GM19238 (cell line): ENCODE measurements around the gene ZNF134.

Experiments used
- DNase-seq: peaks from one replicate; pipeline ENCODE4 v3.0.0; 2011; ENCODE audit warnings: low spot score; ENCODE audit not compliant: insufficient read length

The ZNF134 gene

GRCh38 chr19:57637379-57637778, 23.3 kb downstream of the ZNF134 start:
- no peak for DNase-seq

DNA sequence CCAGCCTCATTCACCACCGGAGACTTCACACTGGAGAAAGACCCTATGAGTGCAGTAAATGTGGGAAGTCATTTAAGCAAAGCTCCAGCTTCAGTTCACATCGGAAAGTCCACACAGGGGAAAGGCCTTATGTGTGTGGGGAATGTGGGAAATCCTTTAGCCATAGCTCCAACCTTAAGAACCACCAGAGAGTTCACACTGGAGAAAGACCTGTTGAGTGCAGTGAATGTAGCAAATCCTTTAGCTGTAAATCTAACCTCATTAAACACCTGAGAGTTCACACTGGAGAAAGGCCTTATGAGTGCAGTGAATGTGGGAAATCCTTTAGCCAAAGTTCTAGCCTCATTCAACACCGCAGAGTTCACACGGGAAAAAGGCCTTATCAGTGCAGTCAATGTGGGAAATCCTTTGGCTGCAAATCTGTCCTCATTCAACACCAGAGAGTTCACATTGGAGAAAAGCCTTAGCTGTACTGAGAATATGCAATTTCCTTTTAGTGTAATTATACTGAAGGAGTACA, 27.7 kb downstream of the ZNF134 start:
- DNase-seq = no peak

- no peak for DNase-seq
Measured at GRCh38 chr19:57642396-57643046, 28.5 kb downstream of the ZNF134 start.

DNA sequence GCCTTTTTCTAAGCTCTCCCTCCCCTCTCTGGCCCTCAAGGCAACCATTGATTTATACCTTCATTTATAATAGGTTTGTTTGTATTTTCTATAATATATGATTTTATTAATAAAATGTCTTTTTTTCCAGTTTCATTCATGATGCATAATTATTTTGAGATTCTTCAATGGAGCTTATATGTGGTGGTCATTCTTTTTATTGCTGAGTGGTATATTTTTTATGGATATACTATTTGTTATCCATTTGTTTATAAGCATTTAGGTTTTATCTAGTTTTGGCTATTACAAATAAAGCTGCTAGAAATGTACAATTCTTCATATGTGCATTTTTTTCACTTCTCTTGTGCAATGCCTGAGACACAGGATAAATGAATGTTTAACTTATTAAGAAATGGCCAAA, 29.7 kb downstream of the ZNF134 start:
- DNase-seq = no peak

DNA sequence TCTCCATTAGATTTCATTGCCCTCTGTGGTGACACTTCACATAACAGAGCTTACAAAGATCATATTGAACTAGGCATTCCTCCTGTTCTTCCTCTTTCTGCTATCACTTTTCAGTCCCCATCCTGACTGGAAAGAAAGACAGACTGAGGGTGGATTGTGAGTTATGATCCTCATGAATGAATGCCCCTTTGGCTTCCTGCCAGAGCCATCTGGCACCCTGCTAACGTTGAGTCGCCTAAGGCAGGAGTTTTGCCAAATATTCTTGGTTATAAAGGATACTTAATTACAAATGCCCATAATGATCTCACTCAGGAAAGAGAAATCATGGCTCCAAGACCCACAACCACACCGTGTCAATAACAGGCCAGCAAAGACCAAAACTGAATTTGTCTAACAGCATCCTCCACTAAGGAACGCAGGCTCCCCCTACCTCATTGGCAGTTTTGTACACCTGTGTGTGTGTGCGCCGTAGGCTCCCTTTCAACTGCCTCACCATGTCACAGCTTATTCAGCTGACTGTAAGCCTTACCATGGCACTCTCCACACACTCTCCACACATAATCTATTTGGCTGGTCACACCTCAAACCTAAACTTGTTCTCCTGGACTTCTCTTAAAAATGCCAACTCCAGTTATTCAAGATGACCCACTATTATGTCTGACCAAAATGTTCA, 34.4 kb downstream of the ZNF134 start:
- DNase-seq = no peak

DNA sequence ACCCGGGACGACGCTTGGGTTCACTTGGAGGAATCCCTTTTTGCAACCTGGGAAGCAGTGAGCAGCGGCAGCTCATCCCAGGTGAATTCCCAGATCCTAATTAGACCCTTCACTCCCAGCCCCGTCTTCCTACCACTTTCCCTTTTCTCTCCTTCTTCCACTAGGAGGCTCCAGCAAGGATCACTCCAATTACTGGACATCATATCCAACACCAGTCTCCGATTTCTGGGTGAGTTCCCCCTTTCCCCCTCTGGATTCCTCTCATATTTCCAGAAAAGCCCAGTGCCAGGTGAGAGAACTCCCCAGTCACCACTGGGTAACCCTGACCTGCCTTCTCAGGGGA, 37.6 kb downstream of the ZNF134 start:
- no peak for DNase-seq

- DNase-seq = no peak
Measured at GRCh38 chr19:57653689-57654088, 39.6 kb downstream of the ZNF134 start.

DNA sequence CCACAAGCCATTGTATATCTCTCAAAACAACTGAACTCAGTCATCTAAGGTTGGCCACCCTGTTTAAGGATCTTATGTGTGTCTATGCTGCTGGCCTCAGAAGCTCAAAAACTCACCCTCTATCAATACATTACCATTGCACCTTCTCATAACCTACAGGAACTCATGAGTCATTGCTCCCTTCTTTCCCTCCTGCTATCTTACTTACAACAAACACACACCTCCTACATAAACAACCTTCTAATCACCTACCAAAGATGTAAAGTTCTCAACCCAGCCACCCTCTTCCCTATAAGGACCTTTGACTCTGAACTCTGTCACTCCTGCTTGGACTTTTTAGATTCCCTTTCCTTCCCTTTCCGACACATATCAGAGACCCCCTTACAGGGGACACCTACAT, 41.4 kb downstream of the ZNF134 start:
- no peak for DNase-seq

- no peak for DNase-seq
Measured at GRCh38 chr19:57656346-57656745, 42.3 kb downstream of the ZNF134 start.

DNA sequence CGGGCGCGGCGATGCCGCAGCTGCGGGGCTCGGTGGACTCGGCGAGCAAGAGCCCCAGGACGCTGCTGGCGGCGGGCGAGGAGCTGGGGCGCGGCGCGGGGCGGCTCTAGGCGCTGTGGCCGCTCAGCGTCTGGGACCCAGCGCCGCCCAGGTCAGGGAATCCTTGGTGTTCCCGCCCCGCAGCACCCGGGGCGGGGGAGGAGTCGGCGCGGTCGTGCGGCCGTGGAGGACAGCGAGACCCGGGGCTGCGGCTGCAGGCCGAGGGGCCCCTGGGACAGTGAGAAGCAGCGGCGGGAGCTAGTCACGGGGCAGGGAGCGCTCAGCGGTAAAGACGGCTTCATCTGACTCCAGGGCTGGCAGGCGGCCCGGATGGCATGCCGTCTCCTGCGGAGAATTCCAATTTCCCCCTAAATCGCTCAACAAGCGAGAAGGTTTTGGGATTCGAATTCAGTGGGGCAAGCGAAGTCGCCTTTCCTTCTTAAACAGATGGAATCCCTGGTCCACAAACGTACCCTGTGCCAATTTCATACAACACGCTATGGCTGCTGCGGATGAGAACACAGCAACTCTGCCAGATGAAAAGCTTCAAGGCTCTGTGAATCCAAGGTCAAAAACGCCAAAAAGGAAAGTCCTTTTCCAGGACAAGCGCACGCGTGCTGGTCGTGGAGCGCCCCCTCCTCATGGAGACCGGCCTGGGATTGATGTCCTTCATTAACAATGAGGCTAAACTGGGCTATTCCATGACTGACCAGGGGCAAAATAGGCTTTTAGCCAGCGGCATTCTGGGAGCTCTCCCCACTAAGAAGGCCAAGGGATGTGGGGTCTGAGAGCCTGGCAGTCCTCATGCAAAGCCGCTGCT, 50.5 kb downstream of the ZNF134 start:
- DNase-seq = peak; percentile 7

DNA sequence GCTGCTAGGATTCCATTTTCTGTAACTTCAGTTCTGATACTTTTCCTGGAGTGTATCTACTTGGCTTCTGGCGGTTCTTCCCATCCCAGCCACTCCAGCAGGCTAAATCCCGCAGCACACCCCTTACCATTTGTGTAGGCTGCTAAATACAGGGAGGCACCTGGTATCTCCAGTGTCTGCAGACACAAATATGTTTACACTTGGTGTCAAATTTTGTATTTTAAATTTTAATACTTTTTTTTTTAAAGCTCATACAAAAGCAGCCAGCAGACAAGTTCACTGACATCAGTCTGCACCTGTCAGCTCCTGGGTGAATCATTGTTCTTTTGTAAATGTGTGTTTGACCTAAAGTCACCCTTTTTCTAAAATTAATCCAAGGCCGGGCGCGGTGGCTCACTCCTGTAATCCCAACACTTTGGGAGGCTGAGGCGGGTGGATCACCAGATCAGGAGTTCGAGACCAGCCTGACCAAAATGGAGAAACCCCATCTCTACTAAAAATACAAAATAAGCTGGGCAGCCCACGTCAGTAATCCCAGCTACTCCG, 51.3 kb downstream of the ZNF134 start:
- no peak for DNase-seq

- DNase-seq = no peak
Measured at GRCh38 chr19:57667228-57667627, 53.2 kb downstream of the ZNF134 start.

DNA sequence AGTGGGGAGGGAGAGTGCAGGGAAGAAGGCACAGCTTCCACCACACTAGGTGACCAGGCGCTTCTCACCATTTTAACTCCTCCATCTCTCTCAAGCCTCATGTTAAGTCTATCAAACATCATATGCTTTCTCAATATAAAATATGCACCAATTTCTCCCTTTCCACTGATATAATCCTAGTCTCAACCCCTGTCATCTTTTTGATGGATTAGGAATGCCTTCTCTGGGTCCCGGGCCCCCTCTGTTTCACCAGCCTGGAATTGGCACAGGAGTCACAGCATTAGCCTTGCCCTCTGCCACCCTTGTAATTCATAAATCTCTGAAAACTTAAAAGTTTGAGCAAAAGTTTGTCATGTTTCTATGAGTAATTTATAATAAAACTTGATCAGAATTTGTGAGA, 54.6 kb downstream of the ZNF134 start, which contains the start of gene ZSCAN4:
ZSCAN4 (plus strand) TSS at position 301 of the 400 bp plus-strand sequence. CDS start 7,211 bp downstream, outside the sequence.
- no peak for DNase-seq

DNA sequence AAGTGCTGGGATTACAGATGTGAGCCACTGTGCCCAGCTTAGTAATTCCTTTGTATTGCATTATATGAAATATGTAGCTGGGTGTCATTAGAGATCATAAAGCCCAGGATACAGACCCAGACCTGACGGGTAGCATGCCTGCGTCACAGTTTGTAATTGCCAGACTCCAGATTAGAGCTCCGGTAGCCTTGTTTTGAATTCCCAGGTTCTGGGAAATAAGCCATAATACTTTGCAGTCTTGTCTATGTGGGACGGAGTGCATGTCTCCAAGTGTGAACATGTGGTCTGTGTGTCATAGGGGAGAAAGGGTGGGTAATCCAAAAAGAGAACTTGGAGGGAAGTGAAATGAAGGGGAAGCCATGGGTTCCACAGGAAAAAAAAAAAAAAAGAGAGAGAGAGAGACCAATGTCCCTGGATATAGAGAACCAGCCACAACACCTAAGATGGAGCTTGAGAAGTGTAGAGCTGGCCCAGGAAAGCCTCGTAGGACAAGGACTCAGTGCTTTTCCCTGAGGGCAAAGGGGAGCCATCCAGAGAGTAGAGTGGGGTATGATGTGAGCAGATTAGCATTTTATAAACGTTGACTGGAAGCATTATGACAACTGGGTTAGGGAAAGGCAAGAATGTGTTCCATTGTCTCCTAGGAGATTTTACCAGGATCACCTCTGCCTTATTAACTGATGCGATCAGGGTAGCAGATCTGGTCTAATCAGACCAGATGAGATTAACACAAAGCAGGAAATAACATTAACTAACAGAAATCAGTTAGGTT, 57.3 kb downstream of the ZNF134 start:
- DNase-seq = no peak

DNA sequence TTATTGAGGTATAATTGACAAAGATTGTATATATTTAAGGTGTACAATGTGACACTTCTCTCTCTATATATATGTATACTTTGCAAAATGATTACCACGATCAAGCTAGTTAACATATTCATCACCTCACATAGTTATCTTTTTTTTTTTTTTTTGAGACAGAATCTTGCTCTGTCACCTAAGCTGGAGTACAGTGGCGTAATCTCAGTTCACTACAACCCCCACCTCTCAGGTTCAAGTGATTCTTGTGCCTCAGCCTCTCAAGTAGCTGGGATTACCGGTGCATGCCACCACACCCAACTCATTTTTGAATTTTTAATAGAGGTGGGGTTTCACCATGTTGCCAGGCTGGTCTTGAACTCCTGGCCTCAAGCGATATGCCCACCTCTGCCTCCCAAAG, 58.4 kb downstream of the ZNF134 start:
- no peak for DNase-seq
